Adrenal gland (tissue), 12 donors: ENCODE results near the gene WDFY4. TPM values are rescaled to one million over a fixed set of nuclear protein-coding genes. Genes with fewer than 3 reads are reported as not detected.

Experiments used
- DNase-seq, 7 donors: peaks; one replicate each; pipeline ENCODE4 v3.0.0-alpha.2; 2019 to 2020
- H3K27ac ChIP-seq, 5 donors: fragments of 200-600 bp; sonication (generic) in 4 of 5; 1 replicate in 3 of 5; 2 replicates in 2 of 5; pipeline versions ENCODE4 v1.5.1 to v1.8.0; 2016 to 2020; ENCODE audit warnings: mild to moderate bottlenecking in 1 of 5
- H3K27me3 ChIP-seq: fragments of 200-600 bp; 2 replicates; pipeline ENCODE4 v1.8.0; 2021
- H3K36me3 ChIP-seq, 2 donors: fragments of 200-600 bp; replicated peaks in 1 of 2; 1 replicate in 1 of 2; 2 replicates in 1 of 2; pipeline versions ENCODE4 v1.5.1 to v1.8.0; 2018 to 2022
- H3K4me1 ChIP-seq, 2 donors: fragments of 200-600 bp; replicated peaks in 1 of 2; 1 replicate in 1 of 2; 2 replicates in 1 of 2; pipeline versions ENCODE4 v1.5.1 to v1.8.0; 2018 to 2021
- H3K4me3 ChIP-seq, 4 donors: fragments of 200-600 bp; sonication (generic) in 3 of 4; one replicate each; pipeline ENCODE4 v1.5.1; 2016 to 2018
- H3K9me3 ChIP-seq, 3 donors: fragments of 200-600 bp; sonication (generic) in 1 of 3; replicated peaks in 1 of 3; 1 replicate in 2 of 3; 2 replicates in 1 of 3; pipeline versions ENCODE4 v1.5.1 to v1.8.0; 2016 to 2021
- POLR2A ChIP-seq, 2 donors: fragments of 450-650 bp; IDR thresholded peaks; one replicate each; pipeline ENCODE4 v1.6.1; 2017; ENCODE audit warnings: antibody characterized with exemption in 2 of 2, mild to moderate bottlenecking in 2 of 2, moderate library complexity in 1 of 2
- WGBS, 4 donors: extraction: QIAGEN DNeasy Blood & Tissue Kit in 2 of 4; methylation state at CpG; one replicate each; pipeline versions ENCODE4 v1.1.5 to v1.1.7; 2013 to 2017; 5-methylcytosine and 5-hydroxymethylcytosine counted together
- intact Hi-C, 2 donors: fragments of 100-400 bp; cut with DNase I; formaldehyde crosslinking; loops; one replicate each; pipeline versions ENCODE4 v1.14.1 to v1.15.0; 2022 to 2023
- polyA plus RNA-seq, 3 donors: library from polyadenylated mRNA; stranded (reverse); fragments of 200-250 nt in 2 of 3; fragments of 350-450 nt in 1 of 3; fragmentation: Illumina TruSeq in 1 of 3; extraction: RNeasy Lipid Tissue Mini Kit (QIAGEN cat#74804) in 1 of 3; gene quantifications; one replicate each; pipeline ENCODE4 v1.2.3, GENCODE V29; 2013 to 2014
- total RNA-seq, 9 donors: library from RNA; depleted of rRNA in 4 of 9; stranded (reverse); fragments of >200 nt in 4 of 9; fragments of 120-200 nt in 1 of 9; fragmentation: NEBNext Ultra II Directional in 1 of 9; extraction: Animal tissue kit (Norgen Biotek cat#: 25700) in 1 of 9; gene quantifications; one replicate each; pipeline versions ENCODE4 v1.1.0 to v1.2.4, GENCODE V29; 2013 to 2023
- TF ChIP-seq, protein P1 (sequence below), 6 experiments: fragments of 450-650 bp in 4 of 6; fragments of 200-600 bp in 2 of 6; sonication (generic) in 1 of 6; IDR thresholded peaks; 1 replicate in 5 of 6; 2 replicates in 1 of 6; pipeline versions ENCODE4 v1.5.1 to v1.8.0; 2016 to 2021; ENCODE audit warnings: antibody characterized with exemption in 6 of 6, mild to moderate bottlenecking in 2 of 6, moderate library complexity in 1 of 6
- donor health status: healthy with polysubstance abuse.
- donor health status: Bipolar disorder and iron deficiency.
- donor health status: DM: yes; HTN: yes; CAD: no.
- donor health status: DM: no; HTN: no; CAD: no.
- donor health status: DM: no; HTN: no; CAD: no.
- donor health status: DM: yes; HTN: yes; CAD: no.

Gene WDFY4
- total and polyA plus RNA-seq, 12 donors = 0.61 to 9.9 (median 5.7) TPM

DNA sequence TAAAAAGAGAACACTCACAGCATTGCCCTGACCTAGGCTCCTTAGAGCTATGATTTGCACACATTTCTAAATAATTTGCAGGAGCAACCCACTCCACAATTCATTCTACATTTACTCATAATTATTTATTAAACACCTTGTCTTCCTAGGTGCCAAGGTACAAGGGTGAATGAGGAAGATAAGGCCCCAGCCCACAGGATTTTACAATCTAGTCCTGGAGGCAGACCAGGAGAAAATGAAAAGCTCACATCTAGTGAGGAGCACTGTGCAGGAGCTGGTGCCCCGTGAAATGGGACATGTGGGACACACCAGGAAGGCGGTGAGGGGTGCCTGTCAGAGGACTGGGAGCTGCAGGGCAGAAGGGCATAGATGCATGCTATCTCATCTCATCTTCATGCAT, 314.7 kb downstream of the WDFY4 start:
- TF ChIP-seq POLR2A (IDR thresholded peaks at IDR 0.05) = no peak
- TF ChIP-seq, protein P1, sequence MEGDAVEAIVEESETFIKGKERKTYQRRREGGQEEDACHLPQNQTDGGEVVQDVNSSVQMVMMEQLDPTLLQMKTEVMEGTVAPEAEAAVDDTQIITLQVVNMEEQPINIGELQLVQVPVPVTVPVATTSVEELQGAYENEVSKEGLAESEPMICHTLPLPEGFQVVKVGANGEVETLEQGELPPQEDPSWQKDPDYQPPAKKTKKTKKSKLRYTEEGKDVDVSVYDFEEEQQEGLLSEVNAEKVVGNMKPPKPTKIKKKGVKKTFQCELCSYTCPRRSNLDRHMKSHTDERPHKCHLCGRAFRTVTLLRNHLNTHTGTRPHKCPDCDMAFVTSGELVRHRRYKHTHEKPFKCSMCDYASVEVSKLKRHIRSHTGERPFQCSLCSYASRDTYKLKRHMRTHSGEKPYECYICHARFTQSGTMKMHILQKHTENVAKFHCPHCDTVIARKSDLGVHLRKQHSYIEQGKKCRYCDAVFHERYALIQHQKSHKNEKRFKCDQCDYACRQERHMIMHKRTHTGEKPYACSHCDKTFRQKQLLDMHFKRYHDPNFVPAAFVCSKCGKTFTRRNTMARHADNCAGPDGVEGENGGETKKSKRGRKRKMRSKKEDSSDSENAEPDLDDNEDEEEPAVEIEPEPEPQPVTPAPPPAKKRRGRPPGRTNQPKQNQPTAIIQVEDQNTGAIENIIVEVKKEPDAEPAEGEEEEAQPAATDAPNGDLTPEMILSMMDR (IDR thresholded peaks at IDR 0.05) = no peak
- no peak overlapping the region for H3K27ac ChIP-seq
- H3K36me3 ChIP-seq = no peaks in the 10 kb centered on the region
- no peaks in the 10 kb centered on the region for H3K27me3 ChIP-seq
- H3K4me1 ChIP-seq = peaks cover 0 to 14% of the 10 kb centered on the region in 2 donors
- H3K4me3 ChIP-seq = no peak overlapping the region
- no peak for DNase-seq
- H3K9me3 ChIP-seq = no peaks in the 10 kb centered on the region
- 94 to 100% (median 95%) methylated on average over 2 of the region's 2 CpGs for WGBS, 4 donors
- intact Hi-C loops = no loop called here

DNA sequence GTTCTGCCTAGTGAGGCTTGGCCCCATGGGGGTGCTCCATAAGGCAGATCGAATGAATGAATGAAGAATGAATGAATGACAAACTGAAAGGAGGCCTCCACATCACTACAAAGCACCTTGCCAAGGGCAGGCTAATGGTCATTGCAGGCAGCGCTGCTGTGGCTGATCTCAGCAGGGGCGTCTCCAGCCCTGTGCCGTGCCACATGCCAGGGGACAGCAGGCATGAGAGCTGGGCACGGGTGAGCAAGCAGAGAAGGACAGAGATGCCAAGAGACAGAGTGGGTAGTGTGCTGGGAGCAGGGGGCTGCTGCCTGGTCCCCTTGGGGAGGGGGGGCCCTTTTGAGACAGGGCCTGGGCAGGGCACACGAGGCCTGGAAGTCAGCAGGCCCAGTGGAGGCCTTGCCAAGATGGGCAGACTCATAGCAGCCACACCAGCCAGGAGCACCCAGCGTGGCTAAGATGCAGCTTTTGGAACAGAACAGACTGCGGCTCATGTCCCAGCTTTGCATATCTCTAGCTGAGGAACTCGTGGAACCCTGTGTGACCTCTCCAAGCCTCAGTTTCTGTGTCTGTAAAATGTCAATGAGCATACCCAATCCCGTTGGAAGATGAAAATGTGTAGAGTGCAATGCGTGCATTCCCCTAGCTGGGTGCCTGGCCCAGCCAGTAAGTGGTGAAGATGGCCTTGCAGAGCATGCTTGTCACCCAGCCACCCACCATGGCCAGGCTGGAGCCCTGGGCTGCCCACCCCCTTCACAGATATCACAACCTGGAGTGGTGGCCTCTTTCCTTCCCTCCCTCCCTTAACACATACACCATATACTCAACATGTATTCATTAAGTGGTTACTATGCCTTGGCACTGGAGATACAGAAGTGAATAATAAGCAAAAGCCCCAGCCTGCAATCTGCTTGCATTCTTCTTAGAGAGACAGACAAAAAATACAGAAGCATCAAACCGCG, 316.0 kb downstream of the WDFY4 start:
- DNase-seq = no peak
- H3K4me3 ChIP-seq = no peak overlapping the region
- H3K4me1 ChIP-seq = peaks cover 0 to 14% of the 10 kb centered on the region in 2 donors
- TF ChIP-seq, protein P1 (IDR thresholded peaks at IDR 0.05) = no peak
- no peak for TF ChIP-seq POLR2A (IDR thresholded peaks at IDR 0.05)
- 93 to 94% (median 94%) methylated on average over 12 to 13 of the region's 13 CpGs for WGBS, 4 donors
- intact Hi-C loops = no loop called here
- no peaks in the 10 kb centered on the region for H3K27me3 ChIP-seq
- no peaks in the 10 kb centered on the region for H3K36me3 ChIP-seq
- H3K27ac ChIP-seq = no peak overlapping the region
- no peaks in the 10 kb centered on the region for H3K9me3 ChIP-seq

DNA sequence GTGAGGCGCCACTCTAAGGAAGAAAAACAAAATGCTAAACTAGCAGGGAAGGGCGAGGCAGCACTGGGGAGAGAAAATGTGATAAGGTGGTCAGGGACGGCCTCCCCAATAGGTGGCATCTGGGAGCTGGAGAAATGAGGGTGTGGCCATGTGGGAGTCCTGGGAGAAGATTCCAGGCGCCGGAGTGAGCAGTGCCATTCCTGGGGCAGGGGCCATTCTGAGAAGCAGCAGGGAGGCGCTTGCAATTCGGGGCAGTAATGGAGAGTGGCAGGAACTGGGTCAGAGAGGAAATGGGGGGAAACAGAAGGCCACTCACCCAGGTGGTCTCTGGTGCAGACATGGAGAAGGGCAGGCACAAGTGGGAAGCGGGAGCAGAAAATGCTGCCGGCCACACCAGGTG, 316.7 kb downstream of the WDFY4 start:
- H3K27me3 ChIP-seq = no peaks in the 10 kb centered on the region
- peaks cover 0 to 14% of the 10 kb centered on the region in 2 donors for H3K4me1 ChIP-seq
- TF ChIP-seq, protein P1 (IDR thresholded peaks at IDR 0.05) = peak in 5 of 6 experiments; percentile 17 to 42 (median 30)
- TF ChIP-seq POLR2A (IDR thresholded peaks at IDR 0.05) = no peak
- no peaks in the 10 kb centered on the region for H3K36me3 ChIP-seq
- peak overlapping the region in 1 of 5 donors; percentile 49 for H3K27ac ChIP-seq
- H3K4me3 ChIP-seq = no peak overlapping the region
- peak in 5 of 7 donors; percentile 45 to 65 (median 49) for DNase-seq
- intact Hi-C loops = no loop called here
- WGBS, 4 donors = 79 to 91% (median 85%) methylated on average over 9 of the region's 9 CpGs
- H3K9me3 ChIP-seq = no peaks in the 10 kb centered on the region

DNA sequence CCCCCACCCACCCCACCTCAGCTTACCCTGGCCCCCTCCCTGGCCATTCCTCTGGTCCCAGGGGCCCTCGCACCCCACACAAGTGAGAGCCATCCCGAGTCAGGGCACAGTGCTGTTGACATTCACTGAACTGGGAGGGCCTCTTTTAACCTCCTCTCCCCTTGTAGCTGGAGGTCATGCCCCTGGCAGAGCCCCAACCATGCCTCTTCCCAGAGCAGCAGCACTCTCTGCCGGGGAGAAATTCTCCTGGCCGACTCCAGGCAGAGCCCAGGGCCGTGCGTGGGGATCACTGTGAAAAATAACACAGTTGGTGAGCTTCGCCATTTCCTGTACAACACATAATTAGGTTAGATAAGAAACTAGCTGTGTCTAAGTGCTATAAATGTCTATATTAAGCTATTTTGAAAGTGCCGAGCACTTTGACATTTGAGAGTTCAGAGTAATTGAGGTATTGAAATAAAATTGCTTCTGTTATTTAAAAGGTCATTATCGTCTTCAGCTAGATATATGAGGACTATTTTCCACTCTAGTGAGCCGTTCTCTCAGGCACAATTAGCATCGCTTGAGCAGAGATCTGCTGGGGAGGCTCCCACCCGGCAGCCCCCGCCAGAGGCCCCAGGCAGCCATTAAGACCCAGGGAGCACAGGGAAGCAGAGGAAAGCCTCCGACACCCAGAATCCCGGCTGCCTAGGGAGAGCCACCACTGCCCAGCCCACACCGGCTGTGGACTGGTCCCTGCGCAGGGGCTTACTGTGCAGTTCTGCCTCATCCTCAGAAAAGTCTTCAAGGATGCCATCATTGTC, 317.4 kb downstream of the WDFY4 start:
- H3K4me3 ChIP-seq = no peak overlapping the region
- H3K27ac ChIP-seq = peak overlapping the region in 2 of 5 donors; percentile 25 to 49
- DNase-seq = peak; percentile 47 to 80 (median 69)
- no peaks in the 10 kb centered on the region for H3K36me3 ChIP-seq
- no peak for TF ChIP-seq POLR2A (IDR thresholded peaks at IDR 0.05)
- TF ChIP-seq, protein P1 (IDR thresholded peaks at IDR 0.05) = peak in 1 of 6 experiments; percentile 14
- H3K27me3 ChIP-seq = no peaks in the 10 kb centered on the region
- H3K4me1 ChIP-seq = peaks cover 0 to 14% of the 10 kb centered on the region in 2 donors
- H3K9me3 ChIP-seq = no peaks in the 10 kb centered on the region
- 42 to 50% (median 47%) methylated on average over 13 to 17 of the region's 17 CpGs for WGBS, 4 donors
- intact Hi-C loops = no loop called here
